Fibroblast of skin of left biceps (primary cell): ENCODE data around the gene ACO2.

Experiments
- DNase-seq, 2 experiments: peaks; one replicate each; pipeline ENCODE4 v3.0.0-alpha.2; 2013; ENCODE audit warnings: low read depth in 2 of 2

Gene ACO2

DNA sequence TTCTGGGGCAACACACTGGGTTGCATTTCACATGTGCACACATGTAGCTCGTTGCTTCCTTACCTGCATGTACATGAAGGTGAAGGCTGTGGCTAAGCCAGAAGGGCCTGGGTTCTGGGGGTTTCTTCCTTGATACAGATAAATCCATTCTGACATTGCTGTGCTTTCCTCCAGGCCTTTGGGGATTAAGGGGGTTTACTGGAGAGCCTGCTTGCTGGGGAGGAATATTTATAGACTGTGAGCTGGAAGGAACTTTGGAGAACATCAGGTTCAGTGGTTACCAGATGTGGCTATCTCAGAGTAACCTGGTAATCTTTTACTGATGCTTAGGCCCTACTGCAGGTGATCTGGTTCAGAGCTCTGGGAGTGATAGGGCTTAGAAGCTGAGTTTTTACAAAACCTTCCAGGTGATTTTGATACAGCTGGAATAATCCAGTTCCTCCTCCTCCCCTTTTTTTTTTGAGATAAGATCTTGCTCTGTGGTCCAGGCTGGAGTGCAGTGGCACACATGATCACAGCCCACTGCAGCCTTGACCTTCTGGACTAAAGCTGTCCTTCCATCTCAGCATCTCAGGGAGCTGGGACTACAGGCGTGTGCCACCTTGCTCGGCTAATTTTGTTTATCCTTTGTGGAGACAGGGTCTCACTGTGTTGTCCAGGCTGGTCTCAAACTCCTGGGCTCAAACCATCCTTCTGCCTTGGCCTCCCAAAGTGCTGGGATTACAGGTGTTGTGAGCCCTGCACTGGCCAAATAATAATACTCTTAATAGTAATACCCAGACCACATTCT lies 19.9 kb downstream of the ACO2 start:
- DNase-seq: no peak

DNA sequence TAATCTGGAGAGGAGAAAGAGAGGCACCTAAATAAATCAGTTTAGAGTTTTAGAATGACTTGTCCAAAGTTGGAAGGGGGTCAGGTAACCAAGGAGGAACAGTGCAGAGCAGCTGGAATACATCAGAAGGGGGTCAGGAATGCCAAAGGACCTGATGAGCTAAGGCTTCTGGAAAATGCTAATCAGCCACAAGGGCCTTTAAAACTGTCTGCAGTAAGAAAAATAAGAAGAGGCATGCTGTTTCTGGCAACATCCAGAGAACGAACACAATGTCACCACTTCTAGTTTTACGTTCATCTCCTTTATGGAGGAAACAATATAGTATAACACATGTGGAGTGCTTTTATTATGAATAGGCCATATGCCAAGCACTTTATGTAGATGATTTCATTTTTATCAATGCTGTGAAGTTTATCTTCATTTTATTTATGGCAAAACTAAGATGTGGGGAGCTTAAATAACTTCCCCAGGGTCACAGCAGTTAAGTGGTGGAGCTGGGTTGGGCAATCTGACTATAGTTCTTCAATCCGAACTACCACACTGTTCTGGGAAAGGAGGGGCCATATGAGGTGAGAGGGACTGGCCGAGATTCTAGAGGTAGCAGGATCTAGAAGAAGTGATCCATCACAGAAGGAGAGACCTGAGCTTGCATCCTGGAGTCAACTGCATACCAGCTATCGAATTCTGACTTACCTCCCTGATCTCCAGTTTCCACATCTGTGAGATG lies 22.6 kb downstream of the ACO2 start:
- DNase-seq: peak in 1 of 2 experiments; percentile 16

DNA sequence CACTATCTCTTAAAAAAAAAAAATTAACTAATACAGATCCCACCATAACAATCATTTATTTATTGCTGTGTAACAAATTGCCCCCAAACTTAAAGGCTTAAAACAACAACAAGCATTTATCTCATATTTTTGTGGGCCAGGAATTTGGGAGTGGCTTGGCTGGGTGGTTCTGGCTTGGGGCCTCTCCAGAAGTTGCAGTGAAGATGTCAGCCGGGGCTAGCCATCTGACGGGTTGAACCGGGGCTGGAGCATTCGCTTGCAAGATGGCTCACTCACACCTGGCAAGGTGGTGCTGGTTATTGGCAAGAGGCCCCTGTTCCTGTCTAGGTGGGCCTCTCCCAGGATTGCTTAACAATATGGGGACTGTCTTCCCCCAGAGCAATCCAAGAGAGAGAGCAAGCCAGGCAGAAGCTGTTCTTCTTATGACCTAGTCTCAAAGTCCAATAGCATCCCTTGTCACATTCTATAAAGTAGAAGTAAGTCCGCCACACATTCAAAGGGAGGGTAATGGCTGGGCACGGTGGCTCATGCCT lies 29.5 kb downstream of the ACO2 start:
- DNase-seq: no peak

DNA sequence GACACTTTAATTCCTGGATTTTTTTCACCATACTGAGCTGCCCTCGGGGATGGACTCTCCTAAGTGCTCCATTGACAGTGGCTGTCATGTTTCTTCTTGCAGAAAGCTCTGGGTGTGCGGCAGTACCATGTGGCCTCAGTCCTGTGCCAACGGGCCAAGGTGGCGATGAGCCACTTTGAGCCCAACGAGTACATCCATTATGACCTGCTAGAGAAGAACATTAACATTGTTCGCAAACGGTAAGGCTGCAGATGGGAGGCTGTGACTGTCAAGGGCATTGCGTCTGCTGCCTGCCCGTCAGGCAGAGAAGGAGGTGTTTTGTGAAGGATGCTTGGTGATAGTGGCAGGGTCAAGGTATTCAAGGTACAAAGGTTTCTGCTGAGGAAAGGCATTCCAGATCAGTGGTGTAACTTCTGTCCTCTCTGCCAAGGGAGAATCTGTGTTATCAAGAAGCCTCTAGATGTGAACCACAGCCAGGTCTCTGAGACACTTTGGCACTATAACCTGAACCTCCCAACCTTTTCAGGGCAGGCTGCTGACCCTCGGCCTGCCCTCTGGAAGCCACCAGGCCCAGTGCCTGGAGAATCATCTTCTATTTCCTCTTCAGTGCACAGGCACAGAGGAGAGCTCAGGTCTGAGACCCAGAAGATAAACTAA lies 30.8 kb downstream of the ACO2 start:
- no peak for DNase-seq

DNA sequence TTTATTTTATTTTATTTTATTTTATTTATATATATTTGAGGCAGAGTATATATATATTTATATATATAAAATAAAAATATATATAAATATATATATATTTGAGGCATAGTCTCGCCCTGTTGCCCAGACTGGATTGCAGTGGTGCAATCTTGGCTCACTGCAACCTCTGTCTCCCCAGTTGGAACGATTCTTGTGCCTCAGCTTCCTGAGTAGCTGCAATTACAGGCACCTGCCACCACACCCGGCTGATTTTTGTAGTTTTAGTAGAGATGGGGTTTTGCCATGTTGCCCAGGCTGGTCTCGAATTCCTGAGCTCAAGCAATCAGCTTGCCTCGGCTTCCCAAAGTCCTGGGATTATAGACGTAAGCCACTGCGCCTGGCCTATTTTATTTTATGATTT lies 31.4 kb downstream of the ACO2 start:
- no peak for DNase-seq

DNA sequence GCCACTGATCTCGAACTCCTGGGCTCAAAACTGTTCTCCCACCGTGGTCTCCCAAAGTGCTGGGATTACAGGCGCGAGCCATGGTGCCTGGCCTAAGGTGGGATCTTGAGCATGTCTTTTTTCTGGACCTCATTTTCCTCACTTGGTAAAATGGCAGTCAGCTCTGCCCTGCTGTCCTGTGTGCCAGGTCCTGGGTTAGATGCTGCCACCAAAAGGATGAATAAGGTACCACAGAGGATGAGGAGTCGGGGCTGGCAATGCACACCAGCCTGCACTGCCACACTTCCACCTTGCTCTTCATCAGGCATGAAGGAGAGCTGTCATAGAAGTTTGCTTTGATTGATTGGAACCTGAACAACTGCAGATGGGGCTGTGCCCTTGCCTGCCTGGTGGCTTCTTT lies 32.3 kb downstream of the ACO2 start:
- DNase-seq: no peak

DNA sequence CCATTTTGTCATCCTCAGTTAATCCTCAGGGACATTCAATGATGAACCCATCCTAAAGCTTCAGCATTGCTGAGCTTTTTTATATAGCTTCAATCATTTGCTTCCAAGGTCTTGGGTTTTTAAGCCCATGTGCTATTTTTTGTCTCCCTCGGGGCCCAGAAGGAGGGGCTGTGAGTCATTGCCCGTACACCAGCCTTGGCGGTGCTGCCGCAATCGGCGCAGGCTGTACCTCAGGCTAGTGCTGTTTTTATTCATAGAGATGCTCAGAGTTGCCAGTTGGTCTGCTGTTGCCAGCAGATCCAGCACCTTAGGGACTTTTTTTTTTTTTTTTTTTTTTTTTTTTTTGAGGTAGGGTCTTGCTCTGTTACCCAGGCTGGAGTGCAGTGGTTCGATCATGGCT lies 35.5 kb downstream of the ACO2 start:
- no peak for DNase-seq

DNA sequence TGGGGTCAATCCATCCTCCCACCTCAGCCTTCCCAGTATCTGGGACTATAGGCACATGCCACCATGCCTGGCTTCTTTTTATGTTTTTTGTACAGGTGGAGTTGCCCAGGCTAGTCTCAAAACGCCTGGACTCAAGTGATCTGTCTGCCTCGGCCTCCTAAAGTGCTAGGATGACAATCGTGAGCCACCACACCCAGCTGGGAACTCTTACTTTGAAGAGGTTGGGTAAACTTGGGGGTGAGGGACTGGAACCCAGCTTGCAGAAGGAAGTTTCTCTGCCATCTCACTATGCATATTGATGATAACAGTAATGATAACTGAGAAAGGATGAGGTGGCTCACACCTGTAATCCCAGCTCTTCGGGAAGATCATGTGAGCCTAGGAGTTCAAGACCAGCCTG lies 35.9 kb downstream of the ACO2 start:
- DNase-seq: no peak

DNA sequence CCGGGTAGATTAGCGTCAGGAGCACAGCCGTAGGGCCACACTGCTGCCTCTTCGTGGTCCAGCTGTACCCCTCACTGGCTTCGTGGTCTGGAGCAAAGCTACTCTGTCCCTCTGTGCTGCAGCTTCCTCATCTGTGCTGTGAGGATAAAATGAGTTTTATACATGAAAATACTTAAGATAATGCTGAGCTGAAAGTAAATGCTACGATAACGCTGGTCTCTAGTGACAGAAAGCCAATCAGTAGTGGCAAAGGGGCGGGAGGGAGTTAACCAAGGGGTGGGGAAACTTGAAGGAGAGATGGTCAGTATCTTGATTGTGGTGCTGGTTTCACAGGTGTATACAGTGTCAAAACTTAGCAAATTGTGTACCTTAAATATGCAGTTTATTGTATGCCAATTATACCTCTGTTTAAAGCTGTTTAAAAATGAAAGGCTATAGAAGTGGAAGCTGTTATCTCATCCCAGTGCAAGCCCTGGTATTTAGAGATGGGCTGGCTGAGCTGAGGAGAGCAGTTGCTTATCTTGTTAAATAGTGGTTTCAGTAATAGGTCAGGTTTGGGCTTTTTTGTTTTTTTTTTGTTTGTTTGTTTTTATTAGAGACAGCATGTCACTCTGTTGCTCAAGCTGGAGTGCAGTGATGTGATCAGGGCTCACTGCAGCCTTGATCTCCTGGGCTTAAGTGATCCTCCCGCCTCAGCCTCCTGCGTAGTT lies 36.7 kb downstream of the ACO2 start:
- no peak for DNase-seq

DNA sequence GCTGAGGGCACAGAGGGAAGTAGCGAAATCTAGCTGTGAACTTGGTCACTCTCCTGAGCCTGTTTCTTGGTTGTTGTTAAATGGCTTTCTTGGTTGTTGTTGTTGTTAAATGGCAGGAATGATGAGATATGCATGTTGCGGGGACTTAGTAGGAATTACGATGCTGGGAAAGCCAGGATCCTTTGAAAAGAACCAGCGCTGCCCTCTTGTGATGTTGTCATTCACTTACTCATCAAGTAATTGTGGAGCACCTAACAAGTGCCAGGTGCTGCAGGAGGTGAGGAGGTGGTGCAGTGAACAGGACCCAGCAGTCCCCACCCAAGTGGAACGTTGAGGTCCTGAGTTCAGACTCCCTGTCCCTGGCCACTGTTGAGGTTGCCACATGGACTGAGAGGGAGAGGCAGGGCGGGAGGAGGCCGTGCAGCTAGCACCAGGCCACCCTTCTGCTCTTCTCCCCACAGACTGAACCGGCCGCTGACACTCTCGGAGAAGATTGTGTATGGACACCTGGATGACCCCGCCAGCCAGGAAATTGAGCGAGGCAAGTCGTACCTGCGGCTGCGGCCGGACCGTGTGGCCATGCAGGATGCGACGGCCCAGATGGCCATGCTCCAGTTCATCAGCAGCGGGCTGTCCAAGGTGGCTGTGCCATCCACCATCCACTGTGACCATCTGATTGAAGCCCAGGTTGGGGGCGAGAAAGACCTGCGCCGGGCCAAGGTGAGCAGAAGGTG lies 38.6 kb downstream of the ACO2 start:
- DNase-seq: no peak

DNA sequence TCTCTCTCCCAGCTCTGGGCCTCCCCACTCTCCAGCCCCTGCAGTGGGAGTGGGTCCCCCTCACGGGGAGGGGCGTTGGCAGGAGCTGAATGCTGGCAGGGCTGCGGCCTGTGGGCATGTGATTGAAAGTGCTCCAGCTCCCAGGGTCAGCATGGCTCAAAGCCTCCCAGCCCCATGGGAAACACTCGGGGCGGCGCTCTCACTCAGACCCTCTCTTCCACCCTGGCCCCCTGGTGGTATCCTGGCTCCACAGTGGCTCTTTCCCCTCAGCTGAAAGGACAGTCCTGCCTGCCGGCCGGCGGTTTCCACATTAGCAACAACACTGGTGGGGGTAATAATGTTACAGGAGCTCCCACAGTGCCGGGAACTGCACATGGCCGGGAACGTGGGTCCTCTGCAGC lies 39.9 kb downstream of the ACO2 start:
- no peak for DNase-seq

DNA sequence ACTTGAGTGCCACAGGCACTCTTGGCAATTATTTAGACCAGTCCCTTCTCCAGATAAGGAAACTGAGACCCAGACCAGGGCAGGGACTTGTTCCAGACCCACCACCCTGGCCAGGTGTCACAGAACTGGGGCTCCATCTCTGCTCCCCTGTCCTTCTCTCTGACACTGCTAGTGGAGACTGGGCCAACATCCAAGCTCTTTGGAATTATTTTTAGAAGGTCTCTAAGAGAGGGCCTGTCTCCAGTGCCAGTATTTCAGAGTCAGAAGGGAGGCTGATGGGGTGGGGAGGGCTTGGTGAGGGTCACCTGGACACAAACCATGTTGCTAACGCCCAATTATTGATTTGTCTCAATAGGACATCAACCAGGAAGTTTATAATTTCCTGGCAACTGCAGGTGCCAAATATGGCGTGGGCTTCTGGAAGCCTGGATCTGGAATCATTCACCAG lies 42.6 kb downstream of the ACO2 start:
- DNase-seq: no peak

DNA sequence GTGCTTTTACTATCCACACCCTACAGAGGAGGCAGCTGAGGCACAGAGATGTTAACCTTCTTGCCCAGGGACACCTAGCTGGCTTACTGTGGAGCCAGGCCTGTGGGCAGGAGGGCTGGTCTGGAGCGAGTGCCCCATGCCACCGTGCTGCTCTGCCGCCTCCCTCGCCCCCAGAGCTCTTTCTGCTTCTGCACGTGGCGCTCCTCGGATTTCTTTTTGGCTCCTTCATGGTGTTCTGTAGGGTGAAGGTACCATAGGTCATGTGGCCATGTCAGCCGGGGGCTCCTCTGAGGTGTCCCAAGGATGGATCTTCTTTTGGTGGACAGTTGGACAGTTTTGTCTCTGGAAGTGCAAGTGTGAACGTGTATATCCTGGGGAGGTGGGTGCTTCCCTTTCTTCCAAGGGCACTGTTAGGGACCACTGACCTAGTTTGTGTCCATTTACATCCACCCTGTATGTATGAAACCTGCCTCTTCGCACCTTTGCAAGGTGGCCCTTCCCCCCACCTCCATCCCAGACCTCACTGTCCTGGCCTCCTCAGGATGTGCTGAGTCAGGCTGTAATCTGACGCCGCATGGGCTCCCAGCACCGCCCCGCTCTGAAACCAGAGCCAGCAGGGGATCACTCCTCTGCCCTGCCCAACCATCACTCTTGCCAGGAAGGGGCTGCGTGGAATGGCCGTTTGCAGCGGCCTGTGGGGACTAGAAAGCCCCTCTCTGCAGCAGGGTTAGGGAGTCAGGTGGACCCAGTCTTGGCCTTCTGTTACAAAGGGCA lies 43.7 kb downstream of the ACO2 start:
- DNase-seq: no peak

DNA sequence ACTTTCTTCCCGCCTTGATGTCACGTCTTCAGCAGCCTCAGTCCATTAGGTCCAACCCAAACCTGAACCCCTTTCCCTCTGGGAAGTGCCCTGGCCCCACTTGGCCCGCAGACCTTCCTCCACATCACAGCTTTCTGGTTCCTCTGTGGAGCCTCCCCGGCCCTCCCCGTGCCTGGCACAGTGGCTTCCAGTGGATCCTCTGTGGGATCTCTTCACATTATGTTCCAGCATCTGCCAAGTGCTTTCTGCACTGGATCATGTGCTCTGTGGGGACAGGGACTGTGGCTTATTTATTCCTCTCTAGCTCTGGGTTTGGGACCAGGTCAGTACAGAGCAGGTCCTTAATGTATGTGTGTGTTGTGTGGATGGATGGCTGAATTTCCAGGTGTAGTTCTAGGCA lies 44.5 kb downstream of the ACO2 start:
- DNase-seq: no peak

DNA sequence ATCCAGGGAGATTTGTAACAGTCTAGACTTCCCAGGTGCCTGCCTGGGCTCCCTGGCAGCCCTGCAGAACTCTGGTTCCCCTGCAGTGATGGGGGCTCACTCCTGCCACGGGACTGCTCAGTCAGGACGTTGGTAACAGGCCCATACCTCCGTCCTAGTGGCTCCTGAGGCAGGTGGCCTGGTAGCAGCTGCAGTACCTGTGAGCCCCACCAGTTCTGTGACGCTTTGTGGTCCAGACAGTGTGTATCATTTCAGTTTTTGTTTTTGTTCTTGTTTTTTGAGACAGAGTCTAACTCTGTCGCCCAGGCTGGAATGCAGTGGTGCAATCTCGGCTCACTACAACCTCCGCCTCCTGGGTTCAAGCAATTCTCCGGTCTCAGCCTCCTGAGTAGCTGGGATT lies 47.5 kb downstream of the ACO2 start:
- DNase-seq: no peak

DNA sequence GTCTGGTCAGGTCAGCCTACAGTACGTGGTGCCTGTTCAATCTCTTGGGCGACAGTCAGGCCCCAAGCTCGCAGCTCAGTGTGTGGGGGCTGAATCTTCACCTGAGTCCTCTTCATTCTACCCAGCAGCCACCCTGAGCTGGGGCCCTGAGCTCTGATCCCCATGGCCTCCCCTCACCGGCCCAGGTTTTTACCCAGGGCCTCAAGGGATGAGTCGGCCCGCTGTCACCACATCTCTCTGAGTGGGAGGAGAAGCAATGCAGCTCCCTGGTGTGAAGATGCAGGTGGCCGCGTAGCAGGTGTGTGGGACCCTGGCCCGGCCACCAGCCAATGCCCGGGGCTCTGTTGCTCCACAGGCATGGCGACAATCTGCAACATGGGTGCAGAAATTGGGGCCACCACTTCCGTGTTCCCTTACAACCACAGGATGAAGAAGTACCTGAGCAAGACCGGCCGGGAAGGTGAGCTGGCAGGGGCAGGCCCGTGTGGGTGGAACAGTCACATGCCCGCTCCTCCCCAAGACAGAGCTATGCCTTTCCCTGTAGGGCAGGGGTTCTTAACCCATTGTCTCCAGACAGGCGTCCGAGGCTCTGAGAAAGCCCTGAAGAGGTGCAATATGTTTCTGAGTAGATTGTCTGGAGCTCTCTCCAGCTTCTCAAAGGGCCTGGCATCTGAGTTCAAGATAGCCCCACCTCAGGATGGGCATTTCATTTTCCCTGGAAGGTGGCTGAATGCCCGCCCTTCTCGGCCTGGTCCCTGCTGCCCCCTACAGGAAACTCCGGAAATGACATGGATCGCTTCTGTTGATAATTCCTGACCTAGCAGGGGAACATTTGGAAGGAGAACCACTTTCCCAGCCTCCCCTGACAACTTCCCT lies 48.5 kb downstream of the ACO2 start:
- peak in 1 of 2 experiments; percentile 6 for DNase-seq

DNA sequence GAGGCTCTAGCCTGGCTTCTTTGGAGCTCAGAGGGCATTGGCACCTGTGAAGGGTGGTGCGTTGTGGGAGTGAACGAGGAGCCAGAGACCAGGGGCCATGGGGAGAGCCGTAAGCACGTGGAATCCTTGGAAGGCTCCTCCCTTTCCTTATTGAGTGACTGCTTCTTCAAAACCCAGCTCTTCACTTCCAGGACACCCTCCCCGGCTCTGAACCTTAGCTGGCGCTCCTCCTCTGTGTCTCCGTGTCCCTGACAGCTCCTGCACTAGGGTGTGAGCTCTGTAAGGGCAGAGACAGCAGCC lies 49.1 kb downstream of the ACO2 start:
- DNase-seq: no peak

DNA sequence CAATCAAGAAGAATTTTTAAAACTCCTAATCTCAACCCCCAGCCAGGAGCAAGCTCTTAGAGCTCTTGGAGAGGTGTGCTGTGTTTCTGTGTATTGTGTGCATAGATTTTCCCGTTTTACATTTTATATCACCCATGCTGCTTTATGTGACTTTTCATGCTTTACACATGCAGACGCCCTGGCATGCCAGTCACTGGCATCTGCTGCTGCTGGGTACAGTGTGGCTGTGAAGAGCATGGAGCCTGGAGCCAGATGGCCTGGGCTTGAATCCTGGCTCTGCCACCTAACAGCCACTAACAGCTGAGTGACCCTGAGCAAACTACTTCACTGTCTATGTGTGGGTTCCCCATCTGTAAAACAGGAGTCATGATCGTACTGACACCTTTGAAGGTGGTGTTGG lies 52.2 kb downstream of the ACO2 start:
- DNase-seq: no peak

DNA sequence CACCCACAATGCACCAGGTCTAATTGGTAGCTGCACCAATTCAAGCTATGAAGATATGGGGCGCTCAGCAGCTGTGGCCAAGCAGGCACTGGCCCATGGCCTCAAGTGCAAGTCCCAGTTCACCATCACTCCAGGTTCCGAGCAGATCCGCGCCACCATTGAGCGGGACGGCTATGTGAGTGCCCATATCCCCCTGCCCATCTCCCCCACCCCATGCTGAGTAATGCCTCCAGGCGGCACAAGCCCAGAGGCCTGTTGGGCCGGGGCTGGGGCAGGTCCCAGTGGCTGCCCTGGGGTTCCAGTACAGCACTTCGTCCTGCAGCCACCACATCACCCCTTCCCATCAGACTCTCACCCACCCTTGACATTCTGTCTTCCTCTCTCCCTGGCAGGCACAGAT lies 53.9 kb downstream of the ACO2 start:
- no peak for DNase-seq
